H1 (cell line): ENCODE results near the gene ICAM3. TPM values are rescaled to one million over a fixed set of nuclear protein-coding genes. Genes with fewer than 3 reads are reported as not detected.

Source experiments
- CTCF ChIA-PET: fragments of 300-600 bp; sonication (Branson Sonifier 250); formaldehyde crosslinking; loops from one replicate; lab custom pipeline; 2021; ENCODE audit not compliant: partially characterized antibody; lab: Charles Lee
- POLR2A ChIA-PET: fragments of 300-600 bp; sonication (Branson Sonifier 250); formaldehyde crosslinking; loops from one replicate; lab custom pipeline; 2021; ENCODE audit warnings: inconsistent platforms; ENCODE audit not compliant: partially characterized antibody; lab: Charles Lee
- DNase-seq, 2 experiments: peaks; one replicate each; pipeline versions ENCODE4 v3.0.0 to v3.0.0-alpha.2; 2010 to 2022; ENCODE audit warnings: low spot score in 2 of 2, low read depth in 1 of 2, mixed read lengths in 1 of 2
- FAIRE-seq: peaks from 2 replicates; lab custom pipeline; 2011; peaks lifted over from hg19 to GRCh38; lab: Jason Lieb, UNC
- H2AFZ ChIP-seq: 2 replicates; pipeline ENCODE4 v1.8.1; 2012; ENCODE audit warnings: low read length, inconsistent platforms
- H2AK5ac ChIP-seq: 2 replicates; pipeline ENCODE4 v1.6.1; 2013; ENCODE audit warnings: low read depth, low read length
- H2BK120ac ChIP-seq: replicated peaks from 2 replicates; pipeline ENCODE3; 2013; ENCODE audit warnings: low read depth, low read length, inconsistent platforms
- H2BK12ac ChIP-seq: 2 replicates; pipeline ENCODE4 v1.6.1; 2013; ENCODE audit warnings: low read depth, low read length
- H2BK15ac ChIP-seq: 2 replicates; pipeline ENCODE4 v1.6.1; 2013; ENCODE audit warnings: low read length
- H2BK20ac ChIP-seq: 2 replicates; pipeline ENCODE4 v1.6.1; 2013; ENCODE audit warnings: low read length
- H2BK5ac ChIP-seq: 2 replicates; pipeline ENCODE4 v1.6.1; 2013; ENCODE audit warnings: low read depth, low read length
- H3K14ac ChIP-seq: 2 replicates; pipeline ENCODE4 v1.6.1; 2013; ENCODE audit warnings: inconsistent platforms; ENCODE audit not compliant: insufficient read length
- H3K18ac ChIP-seq: 2 replicates; pipeline ENCODE4 v1.6.1; 2013; ENCODE audit warnings: low read length; ENCODE audit errors: extremely low read depth
- H3K23ac ChIP-seq: 2 replicates; pipeline ENCODE4 v1.6.1; 2013; ENCODE audit warnings: inconsistent platforms; ENCODE audit not compliant: insufficient read length
- H3K23me2 ChIP-seq: 2 replicates; pipeline ENCODE4 v1.6.1; 2013; ENCODE audit warnings: low read depth, low read length
- H3K27ac ChIP-seq: 2 replicates; pipeline ENCODE4 v1.6.1; 2011; ENCODE audit warnings: low read depth, low read length, inconsistent platforms
- H3K27me3 ChIP-seq, 4 experiments: replicated peaks in 1 of 4; 1 replicate in 1 of 4; 2 replicates in 3 of 4; pipeline versions ENCODE4 v1.6.1 to v1.8.1; 2011 to 2013; ENCODE audit warnings: low read length in 3 of 4, mild to moderate bottlenecking in 3 of 4, inconsistent platforms in 2 of 4, mixed read lengths in 2 of 4, moderate library complexity in 1 of 4; ENCODE audit not compliant: control insufficient read depth in 3 of 4, insufficient read depth in 3 of 4; ENCODE audit errors: extremely low read depth in 1 of 4
- H3K36me3 ChIP-seq, 4 experiments: 2 replicates each; pipeline versions ENCODE4 v1.6.1 to v1.8.1; 2011 to 2013; ENCODE audit warnings: mild to moderate bottlenecking in 4 of 4, low read length in 3 of 4, moderate library complexity in 2 of 4, control low read depth in 1 of 4, inconsistent platforms in 1 of 4; ENCODE audit not compliant: insufficient read depth in 4 of 4, control insufficient read depth in 2 of 4
- H3K4ac ChIP-seq: replicated peaks from 2 replicates; pipeline ENCODE3; 2013; ENCODE audit warnings: low read length, low read depth, mixed read lengths, inconsistent platforms; ENCODE audit not compliant: insufficient read length
- H3K4me1 ChIP-seq, 4 experiments: replicated peaks in 1 of 4; 1 replicate in 1 of 4; 2 replicates in 3 of 4; pipeline versions ENCODE4 v1.6.1 to v1.8.1; 2011 to 2013; ENCODE audit warnings: low read length in 3 of 4, inconsistent platforms in 2 of 4, mixed read lengths in 1 of 4; ENCODE audit not compliant: insufficient read depth in 4 of 4, control insufficient read depth in 3 of 4
- H3K4me2 ChIP-seq, 2 experiments: 2 replicates each; pipeline versions ENCODE4 v1.6.1 to v1.8.1; 2011 to 2013; ENCODE audit warnings: low read depth in 2 of 2, low read length in 2 of 2, control low read depth in 1 of 2, inconsistent platforms in 1 of 2, mild to moderate bottlenecking in 1 of 2; ENCODE audit not compliant: insufficient read depth in 1 of 2
- H3K4me3 ChIP-seq, 4 experiments: fragments of 200-600, 300-600 bp in 1 of 4; sonication (generic), shearing (Covaris generic), sonication (Bioruptor Twin) in 1 of 4; 2 replicates each; pipeline versions ENCODE4 v1.5.1 to v1.8.1; 2011 to 2016; ENCODE audit warnings: low read length in 4 of 4, low read depth in 3 of 4, control low read depth in 2 of 4, inconsistent platforms in 2 of 4, mild to moderate bottlenecking in 2 of 4, mixed read lengths in 1 of 4, moderate library complexity in 1 of 4; ENCODE audit not compliant: insufficient read depth in 2 of 4; ENCODE audit errors: extremely low read depth in 1 of 4
- H3K56ac ChIP-seq: replicated peaks from 2 replicates; pipeline ENCODE3; 2013; ENCODE audit warnings: low read depth, mild to moderate bottlenecking, mixed read lengths, low read length, inconsistent platforms; ENCODE audit not compliant: insufficient read length
- H3K79me1 ChIP-seq: 2 replicates; pipeline ENCODE4 v1.6.1; 2013; ENCODE audit warnings: low read depth, low read length, control low read depth
- H3K79me2 ChIP-seq, 2 experiments: 2 replicates each; pipeline versions ENCODE4 v1.6.1 to v1.8.1; 2012 to 2013; ENCODE audit warnings: low read length in 2 of 2, mild to moderate bottlenecking in 2 of 2, inconsistent platforms in 1 of 2; ENCODE audit not compliant: insufficient read depth in 2 of 2, control insufficient read depth in 1 of 2
- H3K9ac ChIP-seq, 4 experiments: replicated peaks in 1 of 4; 1 replicate in 1 of 4; 2 replicates in 3 of 4; pipeline versions ENCODE4 v1.6.1 to v1.8.1; 2011 to 2013; ENCODE audit warnings: low read depth in 3 of 4, low read length in 3 of 4, control low read depth in 2 of 4, mild to moderate bottlenecking in 2 of 4, moderate library complexity in 2 of 4, inconsistent platforms in 1 of 4; ENCODE audit errors: extremely low read depth in 1 of 4
- H3K9me3 ChIP-seq, 2 experiments: 2 replicates each; pipeline versions ENCODE4 v1.6.1 to v1.8.1; 2012 to 2013; ENCODE audit warnings: mild to moderate bottlenecking in 2 of 2, moderate library complexity in 2 of 2, control low read depth in 1 of 2, inconsistent platforms in 1 of 2, low read depth in 1 of 2, low read length in 1 of 2, mixed read lengths in 1 of 2; ENCODE audit not compliant: insufficient read depth in 2 of 2
- H4K20me1 ChIP-seq, 2 experiments: replicated peaks in 1 of 2; 2 replicates each; pipeline versions ENCODE3 to v1.8.1; 2011 to 2013; ENCODE audit warnings: inconsistent platforms in 2 of 2, low read length in 2 of 2, mild to moderate bottlenecking in 1 of 2; ENCODE audit not compliant: insufficient read depth in 2 of 2, control insufficient read depth in 1 of 2
- H4K5ac ChIP-seq: 2 replicates; pipeline ENCODE4 v1.6.1; 2013; ENCODE audit warnings: low read length, low read depth, mixed read lengths, inconsistent platforms; ENCODE audit not compliant: insufficient read length
- H4K8ac ChIP-seq: 2 replicates; pipeline ENCODE4 v1.8.0; 2013; ENCODE audit warnings: mild to moderate bottlenecking, moderate library complexity, low read length, inconsistent platforms; ENCODE audit not compliant: insufficient read depth; ENCODE audit errors: extremely low read depth
- H4K91ac ChIP-seq: replicated peaks from 2 replicates; pipeline ENCODE3; 2013; ENCODE audit warnings: low read length, mixed read lengths, inconsistent platforms; ENCODE audit not compliant: insufficient read length
- BACH1 ChIP-seq: IDR thresholded peaks from 2 replicates; pipeline ENCODE4 v1.6.1; 2012; ENCODE audit warnings: low read length, improper control_type of control experiment
- BCL11A ChIP-seq, 2 experiments: IDR thresholded peaks; one replicate each; pipeline ENCODE4 v1.6.1; 2011; ENCODE audit warnings: low read depth in 2 of 2, low read length in 2 of 2, mild to moderate bottlenecking in 2 of 2
- KDM1A ChIP-seq: fragments of 200-600, 300-600 bp; sonication (generic); IDR thresholded peaks from 2 replicates; pipeline ENCODE4 v1.7.1; 2016; ENCODE audit warnings: mild to moderate bottlenecking, low read length, borderline replicate concordance
- KDM4A ChIP-seq: IDR thresholded peaks from one replicate; pipeline ENCODE4 v1.7.1; 2012; ENCODE audit warnings: low read depth, mild to moderate bottlenecking, moderate library complexity, low read length, inconsistent platforms; ENCODE audit not compliant: severe bottlenecking
- RNF2 ChIP-seq: fragments of 200-900, 300-1000 bp; sonication (generic); IDR thresholded peaks from 2 replicates; pipeline ENCODE4 v1.7.1; 2016; ENCODE audit warnings: borderline replicate concordance, low read depth, mild to moderate bottlenecking, antibody characterized with exemption, low read length; ENCODE audit not compliant: poor library complexity, severe bottlenecking; ENCODE audit errors: missing control alignments
- RXRA ChIP-seq: IDR thresholded peaks from 2 replicates; pipeline ENCODE4 v1.6.1; 2011; ENCODE audit warnings: low read depth, mild to moderate bottlenecking, low read length, moderate library complexity; ENCODE audit not compliant: insufficient read depth
- SP1 ChIP-seq: IDR thresholded peaks from 2 replicates; pipeline ENCODE4 v1.6.1; 2011; ENCODE audit warnings: low read depth, low read length
- SP2 ChIP-seq: IDR thresholded peaks from 2 replicates; pipeline ENCODE4 v1.6.1; 2012; ENCODE audit warnings: mild to moderate bottlenecking, low read length, inconsistent platforms
- TAF7 ChIP-seq: optimal IDR thresholded peaks from 2 replicates; pipeline ENCODE3; 2011; ENCODE audit warnings: low read depth, mild to moderate bottlenecking, inconsistent platforms, low read length, moderate library complexity, borderline replicate concordance
- TEAD4 ChIP-seq: IDR thresholded peaks from 2 replicates; pipeline ENCODE4 v1.6.1; 2012; ENCODE audit warnings: low read depth, low read length, inconsistent platforms, mixed read lengths
- WGBS, 2 experiments: shearing (Covaris generic) in 1 of 2; methylation state at CpG; one replicate each; pipeline versions ENCODE4 v1.1.6 to v1.1.7; 2013 to 2015; ENCODE audit warnings: low lambda C conversion rate in 2 of 2, mixed read lengths in 2 of 2, inconsistent platforms in 1 of 2, low coverage in 1 of 2, missing lambda C conversion rate in 1 of 2; ENCODE audit not compliant: insufficient replicate concordance in 2 of 2, insufficient coverage in 1 of 2, insufficient read length in 1 of 2; ENCODE audit errors: extremely low coverage in 1 of 2, missing lambda C conversion rate in 1 of 2; 5-methylcytosine and 5-hydroxymethylcytosine counted together
- polyA plus RNA-seq, 7 experiments: library from polyadenylated mRNA; depleted of rRNA in 3 of 7; stranded (reverse) in 5 of 7; unstranded in 2 of 7; fragments of >200 nt in 5 of 7; fragments of 200-250 nt in 2 of 7; gene quantifications; 1 replicate in 5 of 7; 2 replicates in 1 of 7; 4 replicates in 1 of 7; pipeline versions ENCODE4 v1.2.1 to v1.2.3, GENCODE V29; 2011 to 2013; ENCODE audit warnings: missing spikeins in 2 of 7, mixed read lengths in 2 of 7
- total RNA-seq: library from RNA; stranded (reverse); fragmentation: NEBNext Ultra II Directional; extraction: Animal tissue kit (Norgen Biotek cat#: 25700); gene quantifications from 2 replicates; pipeline ENCODE4 v1.2.1, GENCODE V29; 2021

Gene ICAM3
- total and polyA plus RNA-seq, 2 of the 8 experiments (the other 6 are each of a cell fraction or from before 2014, with no cell fraction given) = 15.4 to 16.5 TPM

DNA sequence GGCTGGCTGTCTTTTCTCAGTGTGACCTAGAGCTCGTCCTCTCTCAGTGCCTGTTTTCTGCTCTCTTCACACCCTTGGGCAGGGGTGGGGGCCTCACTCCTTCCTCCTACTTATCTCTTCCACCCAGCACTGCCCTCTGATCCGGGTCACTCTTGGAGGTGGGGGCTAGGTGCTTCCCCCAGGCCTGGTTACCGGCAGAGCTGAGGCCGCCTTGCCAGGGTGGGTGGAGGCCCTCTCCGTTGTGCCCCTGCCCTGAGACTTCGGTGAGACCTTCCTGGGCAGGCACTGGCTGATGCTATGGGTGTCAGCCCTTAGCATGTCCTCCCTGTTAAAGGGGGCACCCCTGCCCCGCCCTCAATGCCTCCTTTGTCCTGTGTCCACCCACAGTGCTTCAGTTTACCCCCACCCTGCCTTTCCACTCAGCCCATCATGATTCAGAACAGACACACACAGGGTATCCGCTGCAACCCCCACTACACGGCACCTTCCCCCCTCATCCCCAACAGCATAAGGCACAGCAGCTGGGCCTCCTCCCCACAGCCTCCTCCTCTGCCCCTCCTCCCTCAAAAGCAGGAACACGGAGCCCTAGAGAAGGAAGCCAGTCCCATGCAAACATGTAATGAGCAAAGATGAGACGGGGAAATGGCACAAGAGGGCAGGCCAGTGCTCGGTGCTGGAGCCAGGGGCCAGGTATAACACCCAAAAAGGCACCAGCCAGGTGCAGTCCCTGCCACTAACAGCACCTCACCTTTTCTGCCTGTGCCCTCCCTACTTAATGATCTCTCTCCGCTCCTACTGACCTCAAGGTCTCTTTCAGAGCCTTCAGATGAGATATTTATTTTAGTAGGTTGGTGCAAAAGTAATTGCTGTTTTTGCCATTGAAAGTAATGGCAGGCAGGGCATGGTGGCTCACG lies 39.6 kb downstream of the ICAM3 start:
- FAIRE-seq = no peak
- no peak overlapping the region for H2AK5ac ChIP-seq
- H2BK5ac ChIP-seq = no peak overlapping the region
- H4K5ac ChIP-seq = no peak overlapping the region
- H2BK20ac ChIP-seq = no peak overlapping the region
- no peak overlapping the region for H3K18ac ChIP-seq
- POLR2A ChIA-PET = interaction anchor here (0.6 to 1.7 kb wide), 3 partner anchors 10 to 28 kb away, joined by 3 to 5 read pairs (median 4); partner anchors contain the start of genes ICAM5 and ZGLP1
- H2BK15ac ChIP-seq = no peak overlapping the region
- peaks cover 0 to 4% of the 10 kb centered on the region in 2 experiments for H4K20me1 ChIP-seq
- no peak overlapping the region for H3K4ac ChIP-seq
- TF ChIP-seq RXRA (no peak), RNF2 (no peak), KDM1A (no peak), KDM4A (no peak), TEAD4 (no peak), SP1 (no peak), BACH1 (no peak), TAF7 (no peak), BCL11A (IDR thresholded peaks at IDR 0.05; ENCODE audit: low read depth in 2 of 2, low read length in 2 of 2) (no peak), SP2 (no peak)
- H4K8ac ChIP-seq = no peak overlapping the region
- H3K14ac ChIP-seq = no peak overlapping the region
- no peak overlapping the region for H3K56ac ChIP-seq
- H3K36me3 ChIP-seq = 0 out of 8 replicates have a peak, but pooled peaks cover 0 to 5% (median 0%) of the 10 kb centered on the region in 4 experiments
- H3K9ac ChIP-seq = no peak overlapping the region
- no peaks in the 10 kb centered on the region for H3K9me3 ChIP-seq
- peaks cover 8% of the 10 kb centered on the region; the same call in 1 of the 2 replicates for H3K23me2 ChIP-seq
- CTCF ChIA-PET = interaction anchor here (0.6 to 2.7 kb wide), 10 partner anchors 10 to 89 kb away, joined by 3 to 9 read pairs (median 4); partner anchors contain the start of genes ICAM1, ICAM5, RAVER1 and ZGLP1
- H2BK120ac ChIP-seq = no peak overlapping the region
- H4K91ac ChIP-seq = no peak overlapping the region
- no peaks in the 10 kb centered on the region for H3K79me1 ChIP-seq
- H3K23ac ChIP-seq = no peak overlapping the region
- H2BK12ac ChIP-seq = no peak overlapping the region
- H3K4me3 ChIP-seq = no peak overlapping the region
- H3K27me3 ChIP-seq = peaks cover 2 to 26% (median 22%) of the 10 kb centered on the region in 4 experiments
- 88% methylated on average over 14 of the region's 14 CpGs; no CpG with 5 or more reads in 1 of the 2 experiments for WGBS, 2 experiments
- no peak overlapping the region for H3K4me2 ChIP-seq
- no peaks in the 10 kb centered on the region for H3K79me2 ChIP-seq
- H3K27ac ChIP-seq = no peak overlapping the region
- DNase-seq = no peak
- H3K4me1 ChIP-seq = peaks cover 0 to 9% (median 2%) of the 10 kb centered on the region in 4 experiments; a peak in 4 of 7 replicates
- H2AFZ ChIP-seq = no peak overlapping the region
